Ishikawa (cell line): Measurements from ENCODE around the gene CACYBP.

Experiments
- CEBPB ChIP-seq: IDR thresholded peaks from 2 replicates; pipeline ENCODE4 v1.6.1; 2012
- EGR1 ChIP-seq: IDR thresholded peaks from 2 replicates; pipeline ENCODE4 v1.6.1; 2012
- MAX ChIP-seq: IDR thresholded peaks from 2 replicates; pipeline ENCODE4 v1.6.1; 2012
- REST ChIP-seq: IDR thresholded peaks from 2 replicates; pipeline ENCODE4 v1.6.1; 2012; ENCODE audit warnings: low read depth, mild to moderate bottlenecking
- TCF12 ChIP-seq: IDR thresholded peaks from 2 replicates; pipeline ENCODE4 v1.6.1; 2012; ENCODE audit warnings: low read depth
- USF1 ChIP-seq: IDR thresholded peaks from 2 replicates; pipeline ENCODE4 v1.6.1; 2012

- TF ChIP-seq MAX, result no peak
- no peak for TF ChIP-seq USF1
- TF ChIP-seq REST, result no peak
- no peak for TF ChIP-seq CEBPB
- no peak for TF ChIP-seq EGR1
- no peak for TF ChIP-seq TCF12
These were observed 45.7 kb upstream of the CACYBP start for GRCh38 chr1:174954073-174954460.
